Right renal pelvis (tissue), 4 donors: Measurements from ENCODE around the gene ZNF124. TPM values are rescaled to one million over a fixed set of nuclear protein-coding genes. Genes with fewer than 3 reads are reported as not detected.
"Not testable (repeated sequence)": the region's sequence is repeated elsewhere in the genome, so short reads cannot be mapped to it uniquely, and the experiment has no call there.

ENCODE experiments used
- DNase-seq, 4 donors: peaks; one replicate each; pipeline ENCODE4 v3.0.0-alpha.2; 2013; ENCODE audit warnings: low read depth in 4 of 4, low spot score in 3 of 4, missing footprints in 1 of 4
- polyA plus RNA-seq, 4 donors: library from polyadenylated mRNA; unstranded; fragments of 120-200 nt; gene quantifications; one replicate each; pipeline ENCODE4 v1.2.1, GENCODE V29; 2013; ENCODE audit not compliant: insufficient read length in 4 of 4

Gene ZNF124
- polyA plus RNA-seq, 4 donors, result 21.8 to 32.0 (median 27.8) TPM

DNA sequence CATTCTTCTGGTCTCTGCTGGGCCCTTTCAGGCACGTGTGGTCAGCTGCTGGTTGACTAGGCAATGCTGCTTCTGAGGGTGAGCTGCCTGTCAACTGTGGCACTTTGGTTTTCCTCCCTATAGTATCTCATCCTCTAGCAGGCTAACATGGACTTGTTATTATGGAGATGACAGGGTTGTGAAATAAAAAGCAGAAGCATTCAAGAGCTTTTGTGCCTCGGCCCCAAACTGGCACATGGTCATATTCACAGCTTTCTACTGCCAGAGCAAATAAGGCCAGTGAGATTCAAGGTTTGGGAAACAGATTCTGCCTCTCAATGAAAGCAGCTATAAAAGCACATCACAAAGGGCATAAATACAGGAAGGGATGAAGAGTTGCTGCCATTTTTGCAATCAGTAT is 1.6 kb upstream of the ZNF124 start:
- no peak for DNase-seq

DNA sequence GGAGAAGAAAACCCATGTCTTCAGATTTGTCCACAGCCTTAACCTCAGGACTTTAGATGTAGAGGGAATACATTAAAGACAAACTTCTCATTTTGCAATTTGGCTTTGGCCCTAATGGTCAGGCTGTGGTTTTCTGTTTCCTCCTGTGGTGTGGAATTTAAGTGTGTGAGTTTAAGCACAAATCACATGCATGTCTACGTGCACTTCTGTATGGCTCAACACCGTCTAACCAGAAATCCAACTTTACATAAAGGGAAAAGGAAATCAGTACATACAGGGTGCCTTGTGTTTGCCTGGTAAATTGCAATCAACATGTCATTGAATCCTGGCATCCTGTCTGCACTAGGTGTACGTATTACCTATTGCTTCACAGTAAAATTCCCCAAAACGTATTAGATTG is 1.2 kb upstream of the ZNF124 start:
- DNase-seq, result no peak

DNA sequence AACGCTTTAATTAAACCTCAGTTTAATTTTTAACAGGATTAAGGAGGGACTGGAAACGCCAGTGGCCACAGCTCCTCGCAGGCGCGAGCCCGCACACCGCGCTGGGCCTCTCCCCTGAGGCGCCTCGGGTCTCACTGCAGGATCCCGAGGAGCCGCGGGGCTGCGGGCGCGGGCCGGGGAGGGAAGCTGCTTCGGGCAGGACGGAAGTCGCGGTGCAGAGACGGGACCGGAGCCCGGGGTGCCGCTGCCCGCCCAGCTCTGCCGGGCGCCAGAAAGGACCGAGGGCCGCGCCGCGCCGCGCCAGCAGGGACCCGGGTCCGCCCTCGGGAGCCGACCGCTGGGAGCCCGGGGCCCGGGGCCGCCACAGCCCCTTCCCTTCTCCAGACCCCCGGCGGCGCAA is 377 bp downstream of the ZNF124 start:
- DNase-seq, result not testable (repeated sequence)

GRCh38 chr1:247165674-247166073 is 6.1 kb downstream of the ZNF124 start:
- no peak for DNase-seq

DNA sequence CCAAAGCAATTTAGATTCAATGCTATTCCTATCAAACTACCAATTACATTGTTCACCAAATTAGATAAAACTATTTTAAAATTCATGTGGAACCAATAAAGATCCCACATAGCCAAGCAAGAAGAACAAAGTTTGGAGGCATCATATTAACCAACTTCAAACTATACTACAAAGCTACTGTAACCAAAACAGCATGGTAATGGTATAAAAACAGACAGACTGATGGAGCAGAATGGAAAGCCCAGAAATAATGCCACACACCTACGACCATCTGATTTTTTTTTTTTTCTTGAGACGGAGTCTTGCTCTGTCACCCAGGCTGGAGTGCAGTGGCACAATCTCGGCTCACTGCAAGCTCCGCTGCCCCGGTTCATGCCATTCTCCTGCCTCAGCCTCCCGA is 7.1 kb downstream of the ZNF124 start:
- DNase-seq, result no peak

GRCh38 chr1:247156787-247157232 is 15.0 kb downstream of the ZNF124 start:
- no peak for DNase-seq

- no peak for DNase-seq
These were observed 24.0 kb downstream of the ZNF124 start for GRCh38 chr1:247147781-247148180.

- not testable (repeated sequence) for DNase-seq
These were observed 24.7 kb downstream of the ZNF124 start for GRCh38 chr1:247147120-247147519.

GRCh38 chr1:247146671-247147070 is 25.1 kb downstream of the ZNF124 start:
- DNase-seq, result no peak

- DNase-seq, result no peak
These were observed 26.5 kb downstream of the ZNF124 start for GRCh38 chr1:247145279-247145678.

DNA sequence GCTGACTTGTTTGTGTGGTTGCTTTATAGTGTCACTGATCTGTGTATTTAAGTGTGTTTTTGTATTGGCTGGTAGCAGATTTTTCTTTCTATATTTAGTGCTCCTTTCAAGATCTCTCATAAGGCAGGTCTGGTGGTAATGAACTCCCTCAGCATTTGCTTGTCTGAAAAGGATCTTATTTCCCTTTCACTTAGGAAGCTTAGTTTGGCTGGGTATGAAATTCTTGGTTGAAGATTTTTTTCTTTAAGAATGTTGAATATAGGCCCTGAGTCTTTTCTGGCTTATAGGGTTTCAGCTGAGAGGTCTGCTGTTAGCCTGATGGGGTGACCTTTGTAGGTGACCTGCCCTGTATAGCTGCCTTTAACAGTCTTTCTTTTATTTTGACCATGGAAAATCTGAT is 32.3 kb downstream of the ZNF124 start:
- DNase-seq, result not testable (repeated sequence)

GRCh38 chr1:247131236-247131635 is 40.6 kb downstream of the ZNF124 start:
- DNase-seq, result no peak

DNA sequence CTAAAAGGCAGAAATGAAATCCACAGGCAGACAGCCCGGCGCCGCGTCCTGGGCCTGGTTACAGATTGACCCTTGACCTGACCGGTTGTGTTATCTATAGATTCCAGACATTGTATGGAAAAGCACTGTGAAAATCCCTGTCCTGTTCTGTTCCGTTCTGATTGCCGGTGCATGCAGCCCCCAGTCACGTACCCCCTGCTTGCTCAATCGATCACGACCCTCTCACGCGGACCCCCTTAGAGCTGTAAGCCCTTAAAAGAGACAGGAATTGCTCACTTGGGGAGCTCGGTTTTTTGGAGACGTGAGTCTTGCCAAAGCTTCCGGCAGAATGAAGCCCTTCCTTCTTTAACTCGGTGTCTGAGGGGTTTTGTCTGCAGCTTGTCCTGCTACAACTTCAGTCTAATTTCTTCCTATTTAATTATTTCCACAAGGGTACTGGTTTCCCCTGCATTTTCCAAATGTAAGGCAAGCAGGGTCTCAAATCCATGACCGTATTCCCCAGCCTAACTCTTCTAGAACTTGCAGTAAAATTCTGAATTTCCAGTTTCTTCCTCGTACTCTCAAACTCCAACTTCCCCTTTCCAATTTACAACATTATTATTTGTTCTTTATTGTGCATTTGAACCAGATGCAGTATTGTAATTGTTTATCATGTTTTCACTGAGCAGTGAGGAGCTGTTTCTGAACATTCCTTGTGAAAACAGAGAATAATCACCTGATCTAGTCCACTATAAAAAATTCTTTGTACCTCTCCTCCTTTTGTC is 44.1 kb downstream of the ZNF124 start:
- not testable (repeated sequence) for DNase-seq

- not testable (repeated sequence) for DNase-seq
These were observed 45.2 kb downstream of the ZNF124 start for GRCh38 chr1:247126601-247127000.

DNA sequence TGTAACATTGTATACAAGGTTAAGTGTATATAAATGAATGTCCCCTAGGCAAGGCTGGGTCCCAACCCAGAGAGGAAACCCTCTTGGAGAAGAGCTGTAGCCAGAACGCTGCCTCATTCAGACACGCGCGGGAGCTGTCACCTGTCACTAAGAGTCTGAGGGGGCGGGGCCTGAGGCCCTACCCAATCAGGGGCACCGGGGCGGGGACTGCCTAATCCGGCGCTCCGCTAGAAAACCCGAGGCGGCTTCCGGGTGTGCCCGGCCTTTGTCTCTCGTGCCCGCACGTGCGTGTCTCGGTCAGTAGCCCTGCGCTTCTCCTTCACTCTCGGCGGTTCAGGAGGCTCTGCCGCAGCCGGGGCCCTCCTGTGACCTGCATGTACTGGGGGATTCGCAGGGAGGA is 45.7 kb downstream of the ZNF124 start:
- not testable (repeated sequence) for DNase-seq

DNA sequence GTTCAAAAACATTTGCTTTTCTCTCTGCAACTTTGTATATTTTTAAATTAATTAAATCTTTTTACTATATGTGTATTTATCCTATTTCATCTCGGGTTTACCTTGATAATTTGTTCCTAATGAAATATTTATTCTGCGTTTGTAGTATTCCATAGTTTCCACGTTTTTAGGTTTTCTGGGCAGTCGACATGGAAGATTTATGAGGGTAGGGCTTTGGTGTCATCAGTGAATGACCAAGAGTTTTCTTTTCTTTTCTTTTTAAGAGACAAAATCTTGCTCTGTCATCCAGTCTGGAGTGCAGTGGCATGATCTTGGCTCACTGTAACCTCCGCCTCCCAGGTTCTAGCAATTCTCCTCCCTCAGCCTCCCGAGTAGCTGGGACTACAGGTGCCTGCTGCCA is 50.4 kb downstream of the ZNF124 start:
- DNase-seq, result no peak

DNA sequence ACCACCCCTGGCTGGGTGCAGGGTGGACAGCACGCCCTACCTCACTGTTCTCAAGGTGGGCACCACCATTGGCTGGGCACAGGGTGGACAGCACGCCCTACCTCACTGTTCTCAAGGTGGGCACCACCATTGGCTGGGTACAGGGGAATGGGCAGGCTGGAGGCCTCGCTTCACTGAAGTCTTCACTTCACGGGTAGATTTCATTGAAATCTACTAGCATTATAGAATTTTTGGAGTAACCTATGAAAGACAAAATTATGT is 51.5 kb downstream of the ZNF124 start:
- not testable (repeated sequence) for DNase-seq

GRCh38 chr1:247119600-247120407 is 52.0 kb downstream of the ZNF124 start:
- DNase-seq, result no peak

DNA sequence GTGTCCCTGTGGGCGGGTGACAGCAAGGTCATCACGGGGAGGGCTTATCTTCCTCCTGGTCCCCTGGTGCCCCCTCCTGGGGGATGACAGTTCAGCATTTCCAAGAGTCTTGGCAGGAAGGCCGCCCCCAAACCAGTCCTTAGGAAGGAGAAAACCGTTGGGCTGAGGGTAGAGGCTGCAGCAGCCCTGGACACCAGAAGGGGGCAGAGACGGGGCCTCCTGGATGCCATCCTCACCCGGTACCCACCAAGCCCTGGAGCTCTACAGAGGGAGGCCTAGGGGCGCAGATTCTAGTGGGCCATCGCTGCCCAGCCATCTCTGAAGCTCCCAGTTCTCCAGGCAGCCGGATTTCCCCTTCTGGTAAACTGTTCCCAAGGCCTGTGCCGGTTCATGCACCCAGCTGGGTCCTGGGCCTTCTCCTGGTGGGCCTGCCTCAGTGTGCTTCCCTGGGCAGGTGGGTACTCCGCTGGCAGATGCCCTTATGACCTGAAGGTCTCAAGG is 52.8 kb downstream of the ZNF124 start:
- no peak for DNase-seq

- no peak for DNase-seq
These were observed 56.3 kb downstream of the ZNF124 start for GRCh38 chr1:247115545-247115944.

GRCh38 chr1:247115141-247115510 is 56.7 kb downstream of the ZNF124 start:
- no peak for DNase-seq
